H1 (cell line): ENCODE results near the gene PHF23. TPM values are rescaled to one million over a fixed set of nuclear protein-coding genes. Genes with fewer than 3 reads are reported as not detected.

ENCODE experiments used
- CTCF ChIA-PET: fragments of 300-600 bp; sonication (Branson Sonifier 250); formaldehyde crosslinking; loops from one replicate; lab custom pipeline; 2021; ENCODE audit not compliant: partially characterized antibody; lab: Charles Lee
- POLR2A ChIA-PET: fragments of 300-600 bp; sonication (Branson Sonifier 250); formaldehyde crosslinking; loops from one replicate; lab custom pipeline; 2021; ENCODE audit warnings: inconsistent platforms; ENCODE audit not compliant: partially characterized antibody; lab: Charles Lee
- DNase-seq, 2 experiments: peaks; one replicate each; pipeline versions ENCODE4 v3.0.0 to v3.0.0-alpha.2; 2010 to 2022; ENCODE audit warnings: low spot score in 2 of 2, low read depth in 1 of 2, mixed read lengths in 1 of 2
- FAIRE-seq: peaks from 2 replicates; lab custom pipeline; 2011; peaks lifted over from hg19 to GRCh38; lab: Jason Lieb, UNC
- H2AFZ ChIP-seq: 2 replicates; pipeline ENCODE4 v1.8.1; 2012; ENCODE audit warnings: low read length, inconsistent platforms
- H2AK5ac ChIP-seq: 2 replicates; pipeline ENCODE4 v1.6.1; 2013; ENCODE audit warnings: low read depth, low read length
- H2BK120ac ChIP-seq: replicated peaks from 2 replicates; pipeline ENCODE3; 2013; ENCODE audit warnings: low read depth, low read length, inconsistent platforms
- H2BK12ac ChIP-seq: 2 replicates; pipeline ENCODE4 v1.6.1; 2013; ENCODE audit warnings: low read depth, low read length
- H2BK15ac ChIP-seq: 2 replicates; pipeline ENCODE4 v1.6.1; 2013; ENCODE audit warnings: low read length
- H2BK20ac ChIP-seq: 2 replicates; pipeline ENCODE4 v1.6.1; 2013; ENCODE audit warnings: low read length
- H2BK5ac ChIP-seq: 2 replicates; pipeline ENCODE4 v1.6.1; 2013; ENCODE audit warnings: low read depth, low read length
- H3K14ac ChIP-seq: 2 replicates; pipeline ENCODE4 v1.6.1; 2013; ENCODE audit warnings: inconsistent platforms; ENCODE audit not compliant: insufficient read length
- H3K18ac ChIP-seq: 2 replicates; pipeline ENCODE4 v1.6.1; 2013; ENCODE audit warnings: low read length; ENCODE audit errors: extremely low read depth
- H3K23ac ChIP-seq: 2 replicates; pipeline ENCODE4 v1.6.1; 2013; ENCODE audit warnings: inconsistent platforms; ENCODE audit not compliant: insufficient read length
- H3K23me2 ChIP-seq: 2 replicates; pipeline ENCODE4 v1.6.1; 2013; ENCODE audit warnings: low read depth, low read length
- H3K27ac ChIP-seq: 2 replicates; pipeline ENCODE4 v1.6.1; 2011; ENCODE audit warnings: low read depth, low read length, inconsistent platforms
- H3K27me3 ChIP-seq, 4 experiments: replicated peaks in 1 of 4; 1 replicate in 1 of 4; 2 replicates in 3 of 4; pipeline versions ENCODE4 v1.6.1 to v1.8.1; 2011 to 2013; ENCODE audit warnings: low read length in 3 of 4, mild to moderate bottlenecking in 3 of 4, inconsistent platforms in 2 of 4, mixed read lengths in 2 of 4, moderate library complexity in 1 of 4; ENCODE audit not compliant: control insufficient read depth in 3 of 4, insufficient read depth in 3 of 4; ENCODE audit errors: extremely low read depth in 1 of 4
- H3K36me3 ChIP-seq, 4 experiments: 2 replicates each; pipeline versions ENCODE4 v1.6.1 to v1.8.1; 2011 to 2013; ENCODE audit warnings: mild to moderate bottlenecking in 4 of 4, low read length in 3 of 4, moderate library complexity in 2 of 4, control low read depth in 1 of 4, inconsistent platforms in 1 of 4; ENCODE audit not compliant: insufficient read depth in 4 of 4, control insufficient read depth in 2 of 4
- H3K4ac ChIP-seq: replicated peaks from 2 replicates; pipeline ENCODE3; 2013; ENCODE audit warnings: low read length, low read depth, mixed read lengths, inconsistent platforms; ENCODE audit not compliant: insufficient read length
- H3K4me1 ChIP-seq, 4 experiments: replicated peaks in 1 of 4; 1 replicate in 1 of 4; 2 replicates in 3 of 4; pipeline versions ENCODE4 v1.6.1 to v1.8.1; 2011 to 2013; ENCODE audit warnings: low read length in 3 of 4, inconsistent platforms in 2 of 4, mixed read lengths in 1 of 4; ENCODE audit not compliant: insufficient read depth in 4 of 4, control insufficient read depth in 3 of 4
- H3K4me2 ChIP-seq, 2 experiments: 2 replicates each; pipeline versions ENCODE4 v1.6.1 to v1.8.1; 2011 to 2013; ENCODE audit warnings: low read depth in 2 of 2, low read length in 2 of 2, control low read depth in 1 of 2, inconsistent platforms in 1 of 2, mild to moderate bottlenecking in 1 of 2; ENCODE audit not compliant: insufficient read depth in 1 of 2
- H3K4me3 ChIP-seq, 4 experiments: fragments of 200-600, 300-600 bp in 1 of 4; sonication (generic), shearing (Covaris generic), sonication (Bioruptor Twin) in 1 of 4; 2 replicates each; pipeline versions ENCODE4 v1.5.1 to v1.8.1; 2011 to 2016; ENCODE audit warnings: low read length in 4 of 4, low read depth in 3 of 4, control low read depth in 2 of 4, inconsistent platforms in 2 of 4, mild to moderate bottlenecking in 2 of 4, mixed read lengths in 1 of 4, moderate library complexity in 1 of 4; ENCODE audit not compliant: insufficient read depth in 2 of 4; ENCODE audit errors: extremely low read depth in 1 of 4
- H3K56ac ChIP-seq: replicated peaks from 2 replicates; pipeline ENCODE3; 2013; ENCODE audit warnings: low read depth, mild to moderate bottlenecking, mixed read lengths, low read length, inconsistent platforms; ENCODE audit not compliant: insufficient read length
- H3K79me1 ChIP-seq: 2 replicates; pipeline ENCODE4 v1.6.1; 2013; ENCODE audit warnings: low read depth, low read length, control low read depth
- H3K79me2 ChIP-seq, 2 experiments: 2 replicates each; pipeline versions ENCODE4 v1.6.1 to v1.8.1; 2012 to 2013; ENCODE audit warnings: low read length in 2 of 2, mild to moderate bottlenecking in 2 of 2, inconsistent platforms in 1 of 2; ENCODE audit not compliant: insufficient read depth in 2 of 2, control insufficient read depth in 1 of 2
- H3K9ac ChIP-seq, 4 experiments: replicated peaks in 1 of 4; 1 replicate in 1 of 4; 2 replicates in 3 of 4; pipeline versions ENCODE4 v1.6.1 to v1.8.1; 2011 to 2013; ENCODE audit warnings: low read depth in 3 of 4, low read length in 3 of 4, control low read depth in 2 of 4, mild to moderate bottlenecking in 2 of 4, moderate library complexity in 2 of 4, inconsistent platforms in 1 of 4; ENCODE audit errors: extremely low read depth in 1 of 4
- H3K9me3 ChIP-seq, 2 experiments: 2 replicates each; pipeline versions ENCODE4 v1.6.1 to v1.8.1; 2012 to 2013; ENCODE audit warnings: mild to moderate bottlenecking in 2 of 2, moderate library complexity in 2 of 2, control low read depth in 1 of 2, inconsistent platforms in 1 of 2, low read depth in 1 of 2, low read length in 1 of 2, mixed read lengths in 1 of 2; ENCODE audit not compliant: insufficient read depth in 2 of 2
- H4K20me1 ChIP-seq, 2 experiments: replicated peaks in 1 of 2; 2 replicates each; pipeline versions ENCODE3 to v1.8.1; 2011 to 2013; ENCODE audit warnings: inconsistent platforms in 2 of 2, low read length in 2 of 2, mild to moderate bottlenecking in 1 of 2; ENCODE audit not compliant: insufficient read depth in 2 of 2, control insufficient read depth in 1 of 2
- H4K5ac ChIP-seq: 2 replicates; pipeline ENCODE4 v1.6.1; 2013; ENCODE audit warnings: low read length, low read depth, mixed read lengths, inconsistent platforms; ENCODE audit not compliant: insufficient read length
- H4K8ac ChIP-seq: 2 replicates; pipeline ENCODE4 v1.8.0; 2013; ENCODE audit warnings: mild to moderate bottlenecking, moderate library complexity, low read length, inconsistent platforms; ENCODE audit not compliant: insufficient read depth; ENCODE audit errors: extremely low read depth
- H4K91ac ChIP-seq: replicated peaks from 2 replicates; pipeline ENCODE3; 2013; ENCODE audit warnings: low read length, mixed read lengths, inconsistent platforms; ENCODE audit not compliant: insufficient read length
- BRCA1 ChIP-seq: IDR thresholded peaks from 2 replicates; pipeline ENCODE4 v1.6.1; 2012; ENCODE audit warnings: low read depth, low read length, improper control_type of control experiment
- CEBPB ChIP-seq: IDR thresholded peaks from 2 replicates; pipeline ENCODE4 v1.6.1; 2012; ENCODE audit warnings: low read depth, low read length
- GABPA ChIP-seq: IDR thresholded peaks from 2 replicates; pipeline ENCODE4 v1.6.1; 2011; ENCODE audit warnings: mild to moderate bottlenecking, low read length, moderate library complexity, borderline replicate concordance; ENCODE audit not compliant: insufficient read depth
- RBBP5 ChIP-seq: IDR thresholded peaks from 2 replicates; pipeline ENCODE4 v1.7.1; 2012; ENCODE audit warnings: low read depth, mild to moderate bottlenecking, inconsistent platforms, low read length, moderate library complexity, borderline replicate concordance
- RNF2 ChIP-seq: fragments of 200-900, 300-1000 bp; sonication (generic); IDR thresholded peaks from 2 replicates; pipeline ENCODE4 v1.7.1; 2016; ENCODE audit warnings: borderline replicate concordance, low read depth, mild to moderate bottlenecking, antibody characterized with exemption, low read length; ENCODE audit not compliant: poor library complexity, severe bottlenecking; ENCODE audit errors: missing control alignments
- SIX5 ChIP-seq: IDR thresholded peaks from 2 replicates; pipeline ENCODE4 v1.6.1; 2011; ENCODE audit warnings: mild to moderate bottlenecking, low read depth, low read length
- WGBS, 2 experiments: shearing (Covaris generic) in 1 of 2; methylation state at CpG; one replicate each; pipeline versions ENCODE4 v1.1.6 to v1.1.7; 2013 to 2015; ENCODE audit warnings: low lambda C conversion rate in 2 of 2, mixed read lengths in 2 of 2, inconsistent platforms in 1 of 2, low coverage in 1 of 2, missing lambda C conversion rate in 1 of 2; ENCODE audit not compliant: insufficient replicate concordance in 2 of 2, insufficient coverage in 1 of 2, insufficient read length in 1 of 2; ENCODE audit errors: extremely low coverage in 1 of 2, missing lambda C conversion rate in 1 of 2; 5-methylcytosine and 5-hydroxymethylcytosine counted together
- polyA plus RNA-seq, 7 experiments: library from polyadenylated mRNA; depleted of rRNA in 3 of 7; stranded (reverse) in 5 of 7; unstranded in 2 of 7; fragments of >200 nt in 5 of 7; fragments of 200-250 nt in 2 of 7; gene quantifications; 1 replicate in 5 of 7; 2 replicates in 1 of 7; 4 replicates in 1 of 7; pipeline versions ENCODE4 v1.2.1 to v1.2.3, GENCODE V29; 2011 to 2013; ENCODE audit warnings: missing spikeins in 2 of 7, mixed read lengths in 2 of 7
- total RNA-seq: library from RNA; stranded (reverse); fragmentation: NEBNext Ultra II Directional; extraction: Animal tissue kit (Norgen Biotek cat#: 25700); gene quantifications from 2 replicates; pipeline ENCODE4 v1.2.1, GENCODE V29; 2021

PHF23 gene
- total and polyA plus RNA-seq, 2 of the 8 experiments (the other 6 are each of a cell fraction or from before 2014, with no cell fraction given): 47.5 to 62.8 TPM

- no peaks in the 10 kb centered on the region for H3K9me3 ChIP-seq
- DNase-seq: no peak
- no peak overlapping the region for H2BK120ac ChIP-seq
- POLR2A ChIA-PET: interaction anchor here (1.1 to 19.7 kb wide), 9 partner anchors 11 to 81 kb away, joined by 3 to 386 read pairs (median 22); partner anchors contain the start of genes ACADVL, CLDN7, CTDNEP1 and DLG4
- peaks cover 10% of the 10 kb centered on the region; the same call in 1 of the 2 replicates for H3K23me2 ChIP-seq
- CTCF ChIA-PET: interaction anchor here (1.2 to 6.4 kb wide), 2 partner anchors 13 to 16 kb away, joined by 3 to 46 read pairs; partner anchors contain the start of genes ACADVL and DLG4
- no peak overlapping the region for H2BK15ac ChIP-seq
- peaks cover 8% of the 10 kb centered on the region; the same call in 1 of the 2 replicates for H3K79me1 ChIP-seq
- H2BK12ac ChIP-seq: no peak overlapping the region
- peak overlapping the region; percentile 47 to 95 (median 74); a peak in 6 of 8 replicates for H3K4me3 ChIP-seq
- no peak overlapping the region; the same call in 1 of the 2 replicates for H2BK5ac ChIP-seq
- H3K36me3 ChIP-seq: peaks cover 15 to 36% (median 22%) of the 10 kb centered on the region in 4 experiments; a peak in 6 of 8 replicates
- peak overlapping the region; percentile 94 for H3K4ac ChIP-seq
- no peak overlapping the region for H2BK20ac ChIP-seq
- H3K27ac ChIP-seq: no peak overlapping the region
- no peak for FAIRE-seq
- H3K9ac ChIP-seq: peak overlapping the region in 1 of 4 experiments; percentile 56; a peak in 2 of 7 replicates
- H4K8ac ChIP-seq: no peak overlapping the region
- no peaks in the 10 kb centered on the region for H3K27me3 ChIP-seq
- no peak overlapping the region for H3K14ac ChIP-seq
- H3K4me2 ChIP-seq: peak overlapping the region; percentile 74 to 77
- no peak overlapping the region for H3K56ac ChIP-seq
- no peak overlapping the region for H4K91ac ChIP-seq
- TF ChIP-seq CEBPB (no peak), RBBP5 (no peak), GABPA (no peak), SIX5 (no peak), RNF2 (no peak), BRCA1 (no peak)
- TF ChIP-seq, all 59 proteins: peak for 0
- H3K79me2 ChIP-seq: peaks cover 7 to 64% of the 10 kb centered on the region in 2 experiments
- no peak overlapping the region for H2AK5ac ChIP-seq
- no peak overlapping the region for H2AFZ ChIP-seq
- no peak overlapping the region for H3K23ac ChIP-seq
- no peak overlapping the region for H4K5ac ChIP-seq
- no peak overlapping the region for H3K18ac ChIP-seq
- peaks cover 5 to 24% (median 12%) of the 10 kb centered on the region in 4 experiments for H3K4me1 ChIP-seq
- H4K20me1 ChIP-seq: peaks cover 11 to 22% of the 10 kb centered on the region in 2 experiments
- WGBS, 2 experiments: 51% methylated on average over 6 of the region's 6 CpGs; no CpG with 5 or more reads in 1 of the 2 experiments
Observed at GRCh38 chr17:7237266-7237760, 1.9 kb downstream of the PHF23 start.
